GM21447 (cell line): ENCODE measurements around the gene FGD6.
A peak's percentile ranks its signal among the peaks of the same experiment; 100 is the strongest.
"Not testable (repeated sequence)": the region's sequence is repeated elsewhere in the genome, so short reads cannot be mapped to it uniquely, and the experiment has no call there.

Source experiments
- ATAC-seq: cut with Tn5 transposase; IDR thresholded peaks from one replicate; pipeline ENCODE4 v1.9.1; 2021; ENCODE audit not compliant: unreplicated experiment

FGD6 gene

GRCh38 chr12:95130096-95130495, 87.2 kb downstream of the FGD6 start:
- ATAC-seq: no peak

GRCh38 chr12:95129115-95129514, 88.2 kb downstream of the FGD6 start:
- no peak for ATAC-seq

GRCh38 chr12:95126736-95127135, 90.5 kb downstream of the FGD6 start:
- ATAC-seq: no peak

GRCh38 chr12:95126076-95126475, 91.2 kb downstream of the FGD6 start:
- ATAC-seq: no peak

- ATAC-seq: no peak
Observed at GRCh38 chr12:95124106-95124505, 93.2 kb downstream of the FGD6 start.

- ATAC-seq: no peak
Observed at GRCh38 chr12:95118788-95119179, 98.5 kb downstream of the FGD6 start.

GRCh38 chr12:95118138-95118787, 99.0 kb downstream of the FGD6 start:
- no peak for ATAC-seq

- peak; percentile 78 for ATAC-seq
Observed at GRCh38 chr12:95117178-95117599, 100.1 kb downstream of the FGD6 start.

GRCh38 chr12:95116773-95117172, 100.5 kb downstream of the FGD6 start:
- ATAC-seq: peak; percentile 48

- ATAC-seq: no peak
Observed at GRCh38 chr12:95116341-95116740, 100.9 kb downstream of the FGD6 start.

GRCh38 chr12:95115641-95116040, 101.6 kb downstream of the FGD6 start:
- ATAC-seq: no peak

- ATAC-seq: no peak
Observed at GRCh38 chr12:95114766-95115405, 102.4 kb downstream of the FGD6 start.

GRCh38 chr12:95107362-95107761, 109.9 kb downstream of the FGD6 start:
- no peak for ATAC-seq

- ATAC-seq: no peak
Observed at GRCh38 chr12:95105540-95105939, 111.7 kb downstream of the FGD6 start.

GRCh38 chr12:95104919-95105452, 112.3 kb downstream of the FGD6 start:
- ATAC-seq: no peak

GRCh38 chr12:95102916-95103671, 114.2 kb downstream of the FGD6 start:
- peak; percentile 98 for ATAC-seq

- ATAC-seq: not testable (repeated sequence)
Observed at GRCh38 chr12:95101957-95102356, 115.3 kb downstream of the FGD6 start.

- ATAC-seq: no peak
Observed at GRCh38 chr12:95100264-95101190, 116.7 kb downstream of the FGD6 start.

GRCh38 chr12:95099270-95099790, 117.9 kb downstream of the FGD6 start:
- no peak for ATAC-seq

GRCh38 chr12:95096852-95097251, 120.4 kb downstream of the FGD6 start:
- ATAC-seq: no peak
